Fibroblast of mammary gland (primary cell): ENCODE data around the gene BAZ1B.

Experiments used
- DNase-seq: peaks from one replicate; pipeline ENCODE4 v3.0.0-alpha.2; 2010; ENCODE audit warnings: low read depth
- H3K4me3 ChIP-seq: 2 replicates; pipeline ENCODE4 v1.5.1; 2011; ENCODE audit warnings: low read depth, mild to moderate bottlenecking, low read length, moderate library complexity; ENCODE audit not compliant: control insufficient read depth
- CTCF ChIP-seq: conservative IDR thresholded peaks from 2 replicates; pipeline ENCODE4 v1.5.1; 2011; ENCODE audit warnings: low read depth, low read length, inconsistent platforms; ENCODE audit not compliant: control insufficient read depth, insufficient read depth

Gene BAZ1B

DNA sequence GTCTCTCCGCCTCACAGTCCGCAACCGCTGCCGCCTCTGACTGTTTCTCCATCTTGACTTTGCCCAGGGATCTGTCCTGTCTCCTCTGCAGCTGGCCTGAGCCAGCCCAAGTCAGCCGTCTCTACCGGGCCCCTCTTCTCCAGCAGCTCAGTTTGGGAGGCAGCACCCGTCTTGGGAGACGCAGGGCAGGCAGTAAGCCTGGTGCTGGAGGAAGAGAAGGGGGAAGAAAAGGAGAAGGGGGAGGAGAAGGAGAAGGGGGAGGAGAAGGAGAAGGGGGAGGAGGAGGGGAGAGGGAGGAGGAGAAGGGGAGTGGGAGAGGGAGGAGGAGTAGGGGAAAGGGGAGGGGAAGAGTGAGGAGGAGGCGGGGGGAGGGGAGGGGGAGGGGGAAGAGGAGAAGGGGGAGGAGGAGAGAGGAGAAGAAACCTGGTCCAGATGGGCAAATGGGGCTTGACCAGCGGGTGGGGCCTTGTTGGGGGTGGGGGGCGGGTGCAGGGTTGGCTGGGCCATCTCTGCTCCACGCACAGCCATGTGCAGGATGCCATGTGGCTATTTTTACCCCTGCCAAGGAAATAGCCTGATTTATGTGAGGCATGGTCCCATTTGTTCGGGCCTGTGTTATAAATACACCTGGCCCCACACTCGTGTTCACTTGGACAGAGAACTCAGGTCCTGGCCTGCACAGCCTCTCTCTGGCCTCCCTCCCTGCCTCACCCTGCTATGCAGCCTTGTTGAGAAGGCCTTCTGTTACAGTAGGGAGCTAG lies 124.4 kb downstream of the BAZ1B start:
- no peak for TF ChIP-seq CTCF
- no peak overlapping the region for H3K4me3 ChIP-seq
- no peak for DNase-seq

- no peak for DNase-seq
- no peak for TF ChIP-seq CTCF
- H3K4me3 ChIP-seq = no peak overlapping the region
Observed at GRCh38 chr7:73395538-73396503, 126.3 kb downstream of the BAZ1B start.

DNA sequence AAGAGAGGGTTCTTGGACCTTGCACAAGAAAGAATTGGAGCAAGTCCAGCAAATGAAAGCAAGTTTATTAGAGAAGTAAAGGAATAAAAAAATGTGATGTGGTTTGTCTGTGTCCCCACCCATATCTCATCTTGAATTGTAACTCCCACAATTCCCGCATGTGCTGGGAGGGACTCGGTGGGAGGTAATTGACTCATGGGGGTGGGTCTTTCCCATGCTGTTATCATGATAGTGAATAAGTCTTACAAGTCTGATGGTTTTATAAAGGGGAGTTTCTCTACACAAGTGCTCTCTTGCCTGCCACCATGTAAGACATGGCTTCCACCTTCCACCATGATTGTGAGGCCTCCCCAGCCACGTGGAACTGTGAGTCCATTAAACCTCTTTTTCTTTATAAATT lies 127.7 kb downstream of the BAZ1B start:
- TF ChIP-seq CTCF = no peak
- H3K4me3 ChIP-seq = no peak overlapping the region
- no peak for DNase-seq

- no peak for TF ChIP-seq CTCF
- no peak for DNase-seq
Observed at GRCh38 chr7:73391396-73391795, 130.7 kb downstream of the BAZ1B start.

More at GRCh38 chr7:73391396-73391795, 130.7 kb downstream of the BAZ1B start:
- H3K4me3 ChIP-seq = no peak overlapping the region
